ENCODE measurements around the gene HOXB3. TPM values are rescaled to one million over a fixed set of nuclear protein-coding genes. Genes with fewer than 3 reads are reported as not detected.

The HOXB3 gene
- total RNA-seq, 2 experiments from 2014 or later = 1.4 to 2.0 TPM

DNA sequence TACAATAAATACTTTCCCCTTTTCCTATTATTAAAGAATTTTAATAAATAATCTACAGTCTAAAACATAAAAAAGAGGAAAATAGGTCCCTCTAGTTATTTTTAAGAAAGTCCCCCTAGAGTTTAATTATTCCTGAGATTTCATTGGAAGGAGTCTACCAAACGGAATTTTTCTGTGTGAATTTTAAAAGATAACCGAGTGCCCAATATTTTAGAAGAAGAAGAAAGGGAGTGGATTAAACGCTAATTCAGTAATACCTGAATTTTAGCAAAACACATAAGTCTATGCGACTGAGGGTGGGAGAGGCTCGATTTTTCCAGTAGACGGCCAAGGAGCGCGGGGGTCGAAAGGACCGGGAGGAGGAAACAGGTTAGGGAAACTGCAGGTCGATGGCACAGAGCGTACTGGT is 47.3 kb downstream of the HOXB3 start:
- Mint-ChIP-seq H3K9me3 (no peaks in the 10 kb centered on the region), H3K36me3 (ENCODE audit: low read depth) (peaks cover 9% of the 10 kb centered on the region), H3K4me3 (peak overlapping the region; percentile 85), H3K27me3 (peaks cover 1% of the 10 kb centered on the region), H3K4me1 (ENCODE audit: low read depth) (peaks cover 28% of the 10 kb centered on the region), H3K27ac (peak overlapping the region; percentile 87)
- ChIA-PET CTCF (interaction anchor here (0.7 to 1.3 kb wide), 2 partner anchors 50 to 191 kb away, joined by 3 to 4 read pairs; no protein-coding TSS in a partner anchor), POLR2A (interaction anchor here (0.6 to 1.9 kb wide), 5 partner anchors 12 to 154 kb away, joined by 3 to 6 read pairs (median 4); no protein-coding TSS in a partner anchor)
- no peak for DNase-seq
- ATAC-seq = no peak
- intact Hi-C loops (cut with micrococcal nuclease) = loop anchor here (5.0 kb wide), 1 partner anchor 40 kb away; no protein-coding TSS in a partner anchor
- TF ChIP-seq, protein P1, sequence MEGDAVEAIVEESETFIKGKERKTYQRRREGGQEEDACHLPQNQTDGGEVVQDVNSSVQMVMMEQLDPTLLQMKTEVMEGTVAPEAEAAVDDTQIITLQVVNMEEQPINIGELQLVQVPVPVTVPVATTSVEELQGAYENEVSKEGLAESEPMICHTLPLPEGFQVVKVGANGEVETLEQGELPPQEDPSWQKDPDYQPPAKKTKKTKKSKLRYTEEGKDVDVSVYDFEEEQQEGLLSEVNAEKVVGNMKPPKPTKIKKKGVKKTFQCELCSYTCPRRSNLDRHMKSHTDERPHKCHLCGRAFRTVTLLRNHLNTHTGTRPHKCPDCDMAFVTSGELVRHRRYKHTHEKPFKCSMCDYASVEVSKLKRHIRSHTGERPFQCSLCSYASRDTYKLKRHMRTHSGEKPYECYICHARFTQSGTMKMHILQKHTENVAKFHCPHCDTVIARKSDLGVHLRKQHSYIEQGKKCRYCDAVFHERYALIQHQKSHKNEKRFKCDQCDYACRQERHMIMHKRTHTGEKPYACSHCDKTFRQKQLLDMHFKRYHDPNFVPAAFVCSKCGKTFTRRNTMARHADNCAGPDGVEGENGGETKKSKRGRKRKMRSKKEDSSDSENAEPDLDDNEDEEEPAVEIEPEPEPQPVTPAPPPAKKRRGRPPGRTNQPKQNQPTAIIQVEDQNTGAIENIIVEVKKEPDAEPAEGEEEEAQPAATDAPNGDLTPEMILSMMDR (IDR thresholded peaks at IDR 0.05) = no peak

DNA sequence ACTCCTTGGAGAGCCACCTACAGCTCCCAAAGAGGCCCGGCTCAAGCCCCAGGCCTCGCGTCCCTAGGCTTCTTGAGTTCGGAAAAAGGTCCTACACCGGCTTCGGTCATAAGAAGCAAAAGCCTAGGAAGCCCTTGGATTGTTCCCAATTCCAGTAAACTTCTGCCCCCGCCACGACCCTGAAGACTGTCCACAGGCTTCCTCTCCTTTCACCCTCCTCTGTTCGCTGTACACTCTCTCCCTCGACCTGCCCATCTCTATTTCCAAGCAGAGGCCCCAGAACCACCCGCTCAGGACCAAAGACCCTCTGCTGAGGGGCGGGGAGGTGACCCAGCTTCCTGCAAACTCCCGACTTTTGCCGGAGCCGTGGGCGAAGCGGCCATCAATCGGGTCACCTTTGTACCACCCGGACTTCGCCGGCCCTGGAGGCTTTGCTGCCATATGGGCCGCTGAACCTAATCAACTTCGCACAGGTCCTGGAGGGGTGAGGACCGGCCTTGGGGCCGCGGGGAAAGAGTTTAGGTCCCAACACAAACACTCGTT is 47.9 kb downstream of the HOXB3 start:
- TF ChIP-seq, protein P1 (IDR thresholded peaks at IDR 0.05) = no peak
- DNase-seq (peak; percentile 41), ATAC-seq (no peak)
- H3K27me3 Mint-ChIP-seq = peaks cover 1% of the 10 kb centered on the region
- H3K4me3 Mint-ChIP-seq = peak overlapping the region; percentile 85
- H3K4me1 Mint-ChIP-seq (ENCODE audit: low read depth) = peaks cover 23% of the 10 kb centered on the region
- H3K36me3 Mint-ChIP-seq (ENCODE audit: low read depth) = peaks cover 9% of the 10 kb centered on the region
- peak overlapping the region; percentile 97 for H3K27ac Mint-ChIP-seq
- ChIA-PET POLR2A (interaction anchor here (0.6 to 1.9 kb wide), 6 partner anchors 14 to 350 kb away, joined by 3 to 5 read pairs (median 4); no protein-coding TSS in a partner anchor), CTCF (interaction anchor here (0.7 to 1.5 kb wide), 3 partner anchors 29 to 191 kb away, joined by 3 to 4 read pairs (median 4); no protein-coding TSS in a partner anchor)
- intact Hi-C loops (cut with micrococcal nuclease) = loop anchor here (5.0 kb wide), 1 partner anchor 40 kb away; no protein-coding TSS in a partner anchor
- H3K9me3 Mint-ChIP-seq = no peaks in the 10 kb centered on the region

DNA sequence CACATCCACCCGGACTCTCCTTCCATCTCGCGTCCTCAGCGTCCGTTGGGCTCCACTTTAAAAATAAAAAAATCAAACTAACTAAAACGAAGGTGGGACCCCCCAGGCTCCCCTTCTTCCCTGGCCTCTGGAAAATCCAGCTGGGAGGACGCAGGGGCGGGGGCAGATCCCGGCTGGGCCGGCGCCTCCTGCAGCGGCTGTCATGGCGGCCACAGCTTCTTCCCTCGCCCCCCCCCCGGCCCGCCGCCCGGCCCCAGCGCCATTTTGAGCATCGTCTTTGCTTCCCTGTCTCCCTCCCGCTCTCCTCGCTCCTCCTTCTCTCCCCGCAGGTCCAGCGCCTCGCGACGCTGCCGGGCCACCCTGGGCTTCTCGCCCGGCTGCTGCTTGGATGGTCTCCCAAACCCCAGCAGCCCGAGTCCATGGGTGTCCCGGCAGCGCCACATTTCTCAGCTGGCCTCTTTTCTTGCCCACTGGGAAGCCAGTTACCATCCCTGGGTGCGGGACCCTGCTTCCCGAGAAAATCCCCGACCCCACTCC is 48.4 kb downstream of the HOXB3 start:
- Mint-ChIP-seq H3K27me3 (peaks cover 1% of the 10 kb centered on the region), H3K4me1 (ENCODE audit: low read depth) (peaks cover 19% of the 10 kb centered on the region), H3K27ac (peak overlapping the region; percentile 97), H3K36me3 (ENCODE audit: low read depth) (peaks cover 9% of the 10 kb centered on the region), H3K4me3 (peak overlapping the region; percentile 85), H3K9me3 (no peaks in the 10 kb centered on the region)
- intact Hi-C loops (cut with micrococcal nuclease) = loop anchor here (5.0 kb wide), 1 partner anchor 39 kb away; no protein-coding TSS in a partner anchor
- CTCF ChIA-PET = interaction anchor here (1.0 to 2.0 kb wide), 4 partner anchors 28 to 189 kb away, joined by 3 to 9 read pairs (median 4); no protein-coding TSS in a partner anchor
- TF ChIP-seq, protein P1 (IDR thresholded peaks at IDR 0.05) = no peak
- POLR2A ChIA-PET = interaction anchor here (0.6 to 1.9 kb wide), 8 partner anchors 15 to 349 kb away, joined by 3 to 5 read pairs (median 4); no protein-coding TSS in a partner anchor
- peak; percentile 32 for ATAC-seq
- DNase-seq = peak; percentile 41

DNA sequence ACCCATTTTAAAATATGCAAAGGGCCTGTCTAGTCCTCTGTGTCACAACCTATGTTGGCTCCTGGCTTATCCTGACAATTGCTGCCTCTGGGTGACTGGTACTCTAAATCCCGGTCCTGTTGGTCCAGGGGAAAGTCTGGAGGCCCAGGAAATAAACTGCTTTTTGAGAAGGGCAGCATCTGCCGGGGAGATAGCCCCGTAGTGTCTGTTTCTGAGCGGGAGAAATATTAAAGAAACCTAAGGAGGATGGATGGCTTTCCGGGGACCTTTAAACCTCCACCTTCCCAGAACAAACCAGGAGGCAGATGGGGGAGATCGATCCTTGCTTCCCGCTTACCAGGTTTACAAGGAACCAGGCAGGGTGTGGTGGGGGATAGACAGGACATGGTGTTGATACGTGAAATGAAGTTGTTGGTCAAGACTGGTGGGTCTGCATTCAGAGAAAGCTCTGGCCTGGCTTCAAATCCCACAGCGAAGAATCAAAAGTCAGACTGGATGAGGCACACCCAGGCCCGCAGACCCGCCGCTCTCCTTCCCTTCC is 48.9 kb downstream of the HOXB3 start:
- H3K4me1 Mint-ChIP-seq (ENCODE audit: low read depth) = peaks cover 15% of the 10 kb centered on the region
- CTCF ChIA-PET = interaction anchor here (1.0 to 2.0 kb wide), 5 partner anchors 28 to 189 kb away, joined by 3 to 9 read pairs (median 4); no protein-coding TSS in a partner anchor
- H3K36me3 Mint-ChIP-seq (ENCODE audit: low read depth) = peaks cover 9% of the 10 kb centered on the region
- intact Hi-C loops (cut with micrococcal nuclease) = loop anchor here (5.0 kb wide), 1 partner anchor 39 kb away; no protein-coding TSS in a partner anchor
- DNase-seq (peak; percentile 27), ATAC-seq (no peak)
- H3K27me3 Mint-ChIP-seq = peaks cover 1% of the 10 kb centered on the region
- peak overlapping the region; percentile 85 for H3K4me3 Mint-ChIP-seq
- TF ChIP-seq, protein P1 (IDR thresholded peaks at IDR 0.05) = no peak
- POLR2A ChIA-PET = interaction anchor here (0.7 to 1.9 kb wide), 7 partner anchors 15 to 348 kb away, joined by 3 to 5 read pairs (median 3); no protein-coding TSS in a partner anchor
- H3K27ac Mint-ChIP-seq = peak overlapping the region; percentile 97
- no peaks in the 10 kb centered on the region for H3K9me3 Mint-ChIP-seq
